DMS153 treated with DMSO at 0.1 percent for 48 hours (cell line): ENCODE data around the gene MITF.

Experiments
- DNase-seq: peaks from one replicate; lab custom pipeline; 2025; ENCODE audit not compliant: unreplicated experiment; lab: John Stamatoyannopoulos, UW

MITF gene

DNA sequence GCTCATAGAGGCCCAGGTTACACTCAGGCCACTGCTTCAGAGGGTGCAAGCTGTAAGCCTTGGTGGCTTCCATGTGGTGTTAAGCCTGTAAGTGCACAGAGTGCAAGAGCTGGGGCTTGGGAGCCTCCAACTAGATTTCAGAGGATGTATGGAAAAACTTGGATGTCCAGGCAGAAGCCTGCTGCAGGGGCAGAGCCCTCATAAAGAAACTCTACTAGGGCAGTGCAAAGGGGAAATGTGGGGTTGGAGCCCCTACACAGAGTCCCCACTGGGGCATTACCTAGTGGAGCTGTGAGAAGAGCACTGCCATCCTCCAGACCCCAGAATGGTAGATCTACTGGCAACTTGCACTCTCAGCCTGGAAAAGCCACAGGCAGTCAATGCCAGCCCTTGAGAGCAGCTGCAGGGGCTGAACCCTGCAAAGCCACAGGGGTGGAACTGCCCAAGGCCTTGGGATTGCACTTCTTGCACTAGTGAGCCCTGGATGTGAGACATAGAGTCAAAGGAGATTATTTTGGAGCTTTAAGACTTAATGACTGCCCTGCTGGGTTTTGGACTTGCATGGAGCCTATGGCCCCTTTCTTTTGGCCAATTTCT, 14.0 kb downstream of the MITF start:
- DNase-seq: no peak

DNA sequence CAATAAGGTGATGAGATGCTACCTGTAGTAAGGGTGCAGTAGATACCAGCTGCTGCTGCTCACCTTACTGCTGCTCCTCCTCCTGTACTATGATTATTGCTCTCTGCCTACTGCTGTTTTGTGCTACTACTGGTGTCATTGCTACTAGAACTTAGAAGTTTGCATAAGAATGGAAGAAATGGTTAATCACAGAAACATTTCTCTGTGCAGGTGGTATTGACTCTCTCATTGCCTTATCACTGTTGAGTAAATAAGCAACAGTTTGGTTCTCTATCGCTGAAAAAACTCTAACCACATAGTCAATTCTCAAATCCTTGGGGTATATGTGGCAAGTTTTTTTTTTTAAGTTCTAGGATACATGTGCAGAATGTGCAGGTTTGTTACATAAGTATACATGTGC, 16.5 kb downstream of the MITF start:
- DNase-seq: no peak

DNA sequence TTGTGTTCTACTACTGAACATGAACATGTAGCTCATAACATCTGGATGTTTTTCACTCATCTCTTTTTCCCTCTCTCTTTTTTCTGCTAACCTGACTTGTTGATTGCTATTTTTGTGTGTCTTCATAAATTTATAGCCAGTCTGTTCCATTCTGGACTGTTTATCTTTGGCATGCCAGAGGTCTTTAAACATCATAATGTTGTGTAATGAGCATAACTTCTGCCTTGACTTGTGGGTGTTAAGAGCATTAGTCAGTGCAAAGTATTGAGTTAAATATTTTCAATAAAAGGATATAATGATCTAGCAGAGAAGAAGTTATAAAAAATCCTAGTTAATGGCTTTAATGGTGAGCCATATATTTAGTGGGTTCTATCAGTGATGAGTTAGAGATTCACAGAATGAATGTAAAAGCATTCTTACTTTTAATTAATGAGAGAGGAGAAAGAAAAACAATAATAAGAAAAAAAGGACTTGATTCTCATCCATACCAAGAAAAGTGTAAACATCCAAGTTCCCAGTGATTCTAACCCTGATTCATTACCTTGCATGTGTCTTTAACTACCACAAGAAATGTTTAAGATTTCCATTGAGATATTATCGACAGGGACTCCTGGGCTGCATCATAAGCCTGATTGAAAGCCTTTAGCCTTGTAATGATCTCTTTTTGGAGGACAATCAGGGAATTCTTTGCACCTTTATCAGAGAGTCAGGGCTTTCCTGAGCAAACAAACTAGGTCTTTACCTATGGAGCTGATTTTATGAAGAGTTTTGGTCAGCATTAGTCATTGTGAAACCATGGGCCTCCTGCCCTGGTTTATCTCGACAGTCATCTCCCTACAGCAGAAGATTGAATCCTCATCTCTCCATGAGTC, 22.9 kb downstream of the MITF start:
- no peak for DNase-seq

DNA sequence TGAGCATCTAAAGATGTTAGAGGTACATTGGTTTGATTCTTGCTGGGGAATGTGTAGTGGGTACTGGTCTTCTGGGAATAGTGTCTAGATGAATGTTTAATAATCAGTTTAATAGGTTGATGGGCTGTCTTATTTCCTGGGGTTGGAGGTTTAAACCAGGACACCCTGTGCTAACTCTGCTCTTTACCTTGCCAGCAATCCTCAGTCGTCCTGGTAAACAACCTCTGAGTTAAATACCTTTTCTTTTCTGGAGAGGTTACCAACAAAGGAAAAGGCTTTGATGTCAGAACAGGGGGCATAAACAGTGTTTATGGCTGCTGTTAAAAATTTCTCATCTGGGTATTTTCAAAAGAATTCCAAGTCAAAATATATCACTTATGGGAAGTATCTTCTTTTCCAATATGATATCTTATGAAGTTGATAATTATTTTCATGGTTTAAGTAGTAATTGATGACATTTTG, 23.5 kb downstream of the MITF start:
- no peak for DNase-seq

DNA sequence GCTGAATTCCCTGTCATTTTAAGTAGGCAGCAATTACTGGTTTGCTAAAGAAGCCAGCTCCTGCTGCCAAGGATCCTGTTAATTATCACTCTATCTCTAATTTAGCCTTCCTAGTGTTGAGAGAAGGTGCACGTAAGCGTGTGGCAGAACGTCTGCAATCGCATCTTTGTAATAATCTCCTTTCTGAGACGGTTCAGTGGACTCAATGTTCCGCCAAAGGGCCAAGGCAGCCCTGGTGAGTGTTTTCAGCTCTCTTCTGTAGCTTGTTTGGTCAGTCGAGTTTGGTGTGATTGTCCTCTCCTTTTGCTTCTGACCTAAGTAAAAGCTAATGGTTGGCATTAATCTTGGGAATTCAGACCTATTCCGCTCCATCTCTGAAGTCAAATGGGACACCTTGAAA, 24.2 kb downstream of the MITF start:
- no peak for DNase-seq

DNA sequence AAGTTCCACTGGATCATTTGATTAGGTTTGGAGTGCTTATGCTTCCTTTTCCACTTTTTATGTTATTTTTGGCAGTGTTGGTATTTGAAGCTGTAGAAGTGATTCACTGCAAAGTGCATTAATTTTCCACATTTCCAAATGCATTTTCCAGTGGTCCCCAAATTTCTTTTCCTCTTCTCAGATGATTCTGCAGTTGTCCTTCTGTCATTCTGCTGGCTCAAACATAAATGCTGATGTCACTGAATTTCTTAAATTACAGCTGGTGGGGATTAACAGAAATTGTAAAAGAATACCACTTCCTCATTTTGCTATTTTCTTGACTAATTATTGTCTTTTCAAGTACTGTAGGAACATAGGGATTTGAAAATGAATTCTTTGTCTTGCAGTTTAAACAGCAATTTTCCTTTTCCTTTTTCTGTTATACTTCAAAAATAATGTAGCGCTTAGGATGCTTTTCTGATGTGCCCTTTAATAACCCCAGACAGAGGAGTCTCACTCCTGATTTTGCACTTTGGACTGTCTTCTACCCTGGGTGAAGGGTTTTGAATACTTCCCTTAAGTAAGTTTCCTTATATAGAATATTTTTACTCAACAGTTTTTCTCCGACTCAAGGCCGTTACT, 25.0 kb downstream of the MITF start:
- DNase-seq: no peak

DNA sequence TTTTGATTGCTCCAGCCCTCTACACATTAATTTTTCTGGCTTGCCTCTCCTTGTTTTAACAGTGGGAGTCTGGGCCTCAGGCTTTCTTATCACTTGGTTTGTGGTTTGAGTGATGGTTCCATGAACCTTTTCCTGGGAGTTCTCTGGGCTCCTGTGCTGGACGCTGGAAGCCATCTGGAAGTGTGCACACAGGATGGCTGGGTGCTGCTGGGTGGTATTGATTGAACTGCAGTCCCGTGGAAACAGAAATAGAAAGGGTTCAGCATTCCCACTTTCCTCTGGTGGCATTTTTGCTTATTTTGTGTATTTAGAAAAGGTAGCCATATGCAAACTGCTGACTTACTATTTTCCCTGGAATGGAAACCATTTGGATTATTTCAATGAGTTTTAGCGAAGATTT, 25.6 kb downstream of the MITF start:
- no peak for DNase-seq

DNA sequence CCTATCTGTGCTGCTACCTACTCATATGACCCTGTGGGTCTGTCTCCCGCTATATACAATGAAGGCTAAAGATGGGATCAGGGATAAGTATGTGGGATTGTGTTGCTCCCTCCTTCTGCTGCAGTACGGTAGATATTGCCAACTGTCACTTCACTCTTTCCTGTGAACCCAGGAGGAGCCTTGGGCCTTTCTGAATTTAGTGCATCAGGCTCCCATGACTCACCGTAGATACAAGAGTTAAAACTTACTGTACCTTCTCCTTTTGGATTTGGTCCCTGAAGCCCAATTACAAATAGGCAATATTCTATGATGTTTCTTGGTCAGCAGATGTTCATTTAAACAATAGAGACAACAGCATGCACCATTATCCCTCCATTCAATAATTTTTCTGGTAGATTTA, 27.4 kb downstream of the MITF start:
- no peak for DNase-seq

DNA sequence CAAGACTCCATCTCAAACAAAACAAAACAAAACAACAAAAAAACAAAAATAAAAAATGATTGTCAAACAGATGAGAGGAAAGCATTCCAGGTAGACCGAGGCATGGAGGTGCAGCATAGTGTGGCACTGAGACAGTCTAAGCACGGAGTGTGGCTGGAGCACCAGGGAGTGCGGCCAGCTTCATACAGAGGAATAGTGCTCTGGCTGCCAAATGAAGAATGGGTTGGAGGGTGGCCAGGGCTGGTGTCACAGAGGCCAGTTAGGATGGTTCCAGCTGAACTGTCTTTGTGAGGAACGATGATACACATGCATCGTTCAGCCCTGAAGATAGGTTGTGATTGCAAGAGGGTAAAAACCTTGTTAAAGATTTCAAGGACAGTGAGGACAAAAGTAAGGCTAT, 28.3 kb downstream of the MITF start:
- no peak for DNase-seq

DNA sequence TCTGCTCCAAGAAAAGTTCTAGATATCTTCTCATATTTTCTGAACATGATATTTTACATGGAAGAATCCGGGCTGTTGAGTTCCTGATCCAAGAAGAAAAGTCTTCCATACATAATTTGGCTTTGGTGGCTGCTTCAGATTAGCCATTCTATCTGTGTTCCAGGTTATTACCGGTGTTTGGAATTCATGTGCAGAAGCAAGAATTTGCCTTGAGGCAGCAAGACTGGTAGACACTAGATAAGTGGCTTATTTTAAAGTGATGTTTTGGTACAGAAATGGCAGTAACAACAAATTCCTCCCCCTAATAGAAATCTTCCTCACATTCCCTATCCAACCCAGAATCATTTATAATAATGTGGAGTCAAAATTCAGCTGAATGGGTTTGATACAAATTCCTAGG, 29.2 kb downstream of the MITF start:
- DNase-seq: no peak

DNA sequence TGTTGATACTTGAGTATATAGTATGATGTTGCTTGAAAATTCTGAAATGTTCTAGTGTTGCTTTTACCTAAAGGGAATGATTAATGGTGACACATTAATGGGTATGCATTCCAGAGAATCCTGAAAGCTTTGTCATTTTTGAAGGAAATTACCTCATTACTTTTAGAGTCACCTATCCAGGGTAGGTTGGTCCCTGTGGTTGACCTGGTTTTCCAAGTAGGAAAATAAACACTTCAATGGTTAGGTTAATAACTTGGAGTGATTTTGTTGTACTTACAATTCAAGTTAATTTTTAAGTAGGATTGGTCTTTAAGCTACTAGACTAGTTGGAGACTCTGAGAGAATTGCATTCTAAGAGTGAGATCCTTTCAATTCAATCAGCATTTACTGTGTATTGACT, 31.0 kb downstream of the MITF start:
- no peak for DNase-seq

DNA sequence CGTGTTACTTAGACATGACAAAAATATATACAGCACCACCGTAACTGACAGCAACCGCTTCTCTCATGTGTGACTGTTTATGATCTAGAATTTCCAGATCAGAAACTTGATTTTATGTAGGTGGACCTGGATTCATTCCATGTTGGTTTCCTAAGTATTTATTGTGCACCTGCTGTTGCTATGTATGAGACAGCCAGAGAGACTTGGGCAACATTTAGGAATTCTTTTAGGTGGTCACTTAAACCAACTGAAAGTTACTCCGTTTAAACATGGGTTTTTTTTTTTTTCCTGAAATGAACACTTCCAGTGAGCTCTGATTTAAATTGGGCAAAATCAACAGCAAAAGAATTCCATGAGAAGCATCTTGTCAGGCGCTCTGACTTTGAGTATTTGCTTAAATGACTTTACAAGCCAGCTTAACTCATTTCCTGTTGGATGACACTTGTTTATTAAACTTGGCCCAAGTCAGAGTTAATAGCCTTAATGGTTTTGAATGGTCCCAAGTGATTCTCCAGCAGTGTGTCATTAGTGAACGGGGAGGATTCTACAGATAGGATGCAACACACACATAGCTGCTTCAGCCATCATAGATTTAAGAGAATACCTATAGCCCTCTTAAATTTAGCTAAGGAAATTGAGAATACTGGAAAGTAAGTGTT, 31.8 kb downstream of the MITF start:
- DNase-seq: no peak

DNA sequence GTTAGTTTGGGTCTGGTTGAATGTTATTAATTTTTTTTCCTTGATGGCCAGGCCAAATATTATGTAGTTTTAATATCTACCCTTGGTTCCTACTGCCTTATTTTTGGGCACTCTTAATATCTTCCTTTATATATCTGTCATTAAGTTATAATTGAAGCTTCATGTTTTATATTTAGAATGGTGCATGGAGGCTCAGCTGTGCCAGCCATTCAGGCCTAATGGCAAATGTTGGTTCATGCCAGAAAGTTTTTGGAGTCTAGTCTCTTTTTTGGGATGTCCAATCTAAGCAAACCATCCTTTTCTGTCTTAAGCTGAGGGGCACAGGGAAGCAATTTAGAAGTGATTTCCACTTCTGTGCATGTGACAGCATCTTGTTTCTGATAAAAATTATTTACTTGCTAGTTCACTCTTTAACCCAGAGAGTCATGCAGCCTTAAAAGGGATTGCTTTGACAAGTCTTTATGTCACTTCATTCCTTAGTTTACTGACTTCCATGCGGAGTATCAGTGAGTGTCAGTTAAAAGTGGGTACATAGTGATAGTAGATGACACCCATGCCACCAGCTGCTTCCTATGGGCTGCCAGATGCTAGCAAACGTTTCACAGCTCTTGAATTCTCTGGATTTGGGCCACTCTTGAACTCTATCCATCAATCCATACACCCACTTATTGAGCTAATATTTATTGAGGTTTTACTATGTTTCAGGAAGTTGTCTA, 33.0 kb downstream of the MITF start:
- DNase-seq: no peak

DNA sequence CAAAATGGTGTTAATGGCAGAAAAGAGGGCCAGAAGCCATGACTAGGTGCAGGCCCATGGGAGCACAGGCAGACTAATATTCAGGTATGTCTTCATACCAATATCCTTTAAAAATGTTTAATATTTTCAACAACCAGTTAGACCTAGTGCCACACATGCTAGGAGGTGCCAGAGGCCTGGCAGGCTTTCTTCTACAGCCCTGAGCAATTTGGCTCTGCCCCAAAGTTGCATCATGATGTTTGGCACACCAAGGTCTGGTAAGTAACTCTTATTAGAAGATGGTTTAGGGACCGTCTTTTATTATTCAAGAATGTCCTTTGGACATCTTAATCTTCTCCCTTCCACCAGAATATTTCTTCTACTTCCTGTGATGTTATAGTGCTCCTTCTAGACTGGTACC, 34.8 kb downstream of the MITF start:
- DNase-seq: no peak

DNA sequence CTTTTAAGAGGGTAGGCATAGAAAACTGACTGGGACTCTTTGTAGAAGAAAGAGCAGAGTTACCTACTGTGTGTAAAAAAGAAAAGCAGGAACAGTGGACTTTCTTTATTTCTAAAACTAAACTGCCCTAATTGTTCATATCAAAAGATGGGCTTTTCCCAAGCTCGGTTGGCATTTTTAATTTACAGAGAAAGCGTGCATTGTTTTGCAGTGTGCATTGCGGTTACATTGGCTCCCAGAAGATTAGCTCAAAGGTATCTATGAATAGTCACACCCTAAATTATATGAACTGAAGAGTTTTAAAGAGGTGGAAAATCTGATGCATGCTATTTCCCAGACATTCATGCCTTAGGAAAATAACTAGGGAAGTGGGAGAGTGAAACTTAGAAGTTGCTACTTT, 36.5 kb downstream of the MITF start:
- DNase-seq: no peak

DNA sequence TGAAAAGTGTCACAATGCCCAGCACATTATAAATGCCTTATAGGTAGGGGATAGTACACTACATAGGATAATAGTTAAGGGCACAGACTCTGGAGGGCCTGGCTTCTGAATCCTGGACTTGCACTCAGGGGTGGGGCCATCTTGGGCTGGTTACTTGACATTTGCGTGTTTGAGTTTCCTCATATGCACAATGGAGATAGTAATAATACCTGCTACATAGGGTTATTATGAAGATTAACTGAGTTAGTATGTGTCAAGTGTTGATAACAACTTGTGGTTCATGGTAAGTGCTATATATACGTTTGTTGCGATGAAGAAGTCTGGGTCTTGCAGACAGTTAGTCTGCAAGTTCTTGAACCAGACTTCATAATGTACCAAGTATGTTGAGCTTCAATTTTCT, 37.0 kb downstream of the MITF start:
- DNase-seq: no peak

DNA sequence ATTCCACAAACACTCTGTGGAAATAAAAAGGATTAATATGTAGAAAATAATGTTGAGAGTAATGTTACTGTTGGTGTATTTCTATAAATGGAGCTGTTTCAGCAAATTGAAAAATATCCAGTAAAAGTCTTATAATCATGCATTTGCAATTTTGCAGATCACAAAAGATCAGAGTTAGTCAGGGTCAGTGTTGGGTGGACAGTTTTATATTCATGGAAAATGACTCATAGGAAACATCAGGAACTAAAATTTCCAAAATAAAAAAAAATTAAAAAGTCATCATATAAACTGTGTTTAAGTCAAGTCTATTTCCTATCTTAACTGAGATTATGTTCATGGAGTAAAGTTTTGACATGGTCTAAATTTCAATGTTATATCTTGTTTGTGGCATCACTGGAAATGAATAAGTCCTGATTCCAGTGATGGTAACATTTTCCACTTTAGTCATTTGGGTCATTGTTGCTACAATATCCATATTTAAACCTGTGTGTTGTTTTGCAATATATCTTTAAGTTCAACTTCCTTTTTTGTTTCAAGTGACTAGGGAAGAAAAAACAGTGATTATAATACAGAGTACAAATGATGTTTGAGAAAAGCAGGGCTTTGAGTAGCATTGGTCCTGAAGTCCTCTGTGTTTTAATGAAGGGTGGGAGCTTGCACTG, 37.8 kb downstream of the MITF start:
- no peak for DNase-seq

DNA sequence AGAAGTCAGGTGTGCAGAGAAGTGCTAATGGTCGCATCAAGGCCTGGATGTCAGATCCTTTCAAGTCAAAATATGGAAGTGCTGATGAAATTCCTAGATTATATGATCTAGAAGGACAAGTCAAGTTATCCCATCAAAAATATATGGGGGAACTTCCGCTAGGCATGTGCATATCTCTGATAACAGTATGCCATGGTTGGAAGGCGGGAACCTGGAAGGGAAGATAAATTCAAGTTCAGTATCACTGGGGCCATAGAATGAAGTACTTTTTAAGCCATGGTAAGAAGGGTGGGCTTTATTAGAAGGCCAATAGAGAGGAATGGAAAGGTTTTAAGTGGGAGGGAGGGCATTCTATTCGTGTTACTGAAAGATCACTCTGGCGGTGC, 38.3 kb downstream of the MITF start:
- no peak for DNase-seq

DNA sequence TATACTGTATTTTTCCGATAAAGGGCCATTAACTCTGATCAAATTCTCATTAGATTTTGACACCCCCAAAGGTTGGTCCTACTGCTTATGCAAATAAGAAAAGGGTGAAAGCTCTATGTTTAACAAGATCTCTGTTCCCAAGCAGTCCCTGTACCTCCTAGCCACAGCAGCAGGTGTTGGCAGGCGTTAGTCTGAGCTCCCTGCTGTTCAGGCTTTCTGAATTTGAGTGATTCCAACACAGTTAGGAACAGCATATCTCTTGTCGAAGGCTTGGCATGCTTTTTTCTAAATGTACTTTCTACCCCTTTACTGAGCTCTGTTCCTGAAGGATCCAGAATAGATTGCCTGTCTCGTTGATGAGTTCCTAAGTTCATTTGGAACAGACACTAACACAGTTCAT, 42.3 kb downstream of the MITF start:
- DNase-seq: no peak

DNA sequence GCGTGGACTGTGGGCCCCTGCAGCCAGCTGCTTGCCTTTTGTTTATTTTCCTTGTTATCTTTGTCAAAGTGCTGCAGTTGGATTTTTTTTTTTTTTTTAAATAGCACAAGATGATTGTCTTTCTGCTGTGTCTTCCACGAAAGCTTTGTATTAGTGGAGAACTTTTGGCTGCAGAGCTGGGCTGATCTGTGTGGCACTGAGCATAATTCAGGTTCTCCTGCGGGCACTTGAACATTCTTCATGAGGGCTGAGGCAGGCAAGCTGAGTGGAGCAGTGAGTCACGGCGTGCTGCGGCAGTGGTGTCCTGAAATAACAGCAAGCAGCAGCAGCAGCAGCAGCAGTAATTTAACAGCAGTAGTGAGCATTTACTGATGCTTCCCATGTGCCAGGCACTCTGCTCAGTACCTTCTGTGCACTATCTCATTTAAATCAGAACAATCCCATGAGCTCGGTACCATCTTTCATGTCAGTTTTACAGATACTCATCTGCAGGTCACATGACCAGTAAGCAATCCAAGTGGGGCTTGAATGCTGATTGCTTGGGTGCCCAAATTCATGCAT, 45.8 kb downstream of the MITF start:
- DNase-seq: no peak
